Esophagus squamous epithelium (tissue), 5 donors: ENCODE results near the gene SLC25A36. TPM values are rescaled to one million over a fixed set of nuclear protein-coding genes. Genes with fewer than 3 reads are reported as not detected.

Experiments
- DNase-seq: peaks from one replicate; lab custom pipeline; 2025; lab: John Stamatoyannopoulos, UW
- H3K27ac ChIP-seq, 4 donors: fragments of 200-600 bp; sonication (generic); one replicate each; pipeline ENCODE4 v1.5.1; 2016 to 2019; ENCODE audit warnings: mild to moderate bottlenecking in 1 of 4
- H3K27me3 ChIP-seq, 4 donors: fragments of 200-600 bp; sonication (generic); 1 replicate in 3 of 4; 2 replicates in 1 of 4; pipeline versions ENCODE4 v1.5.1 to v1.6.0; 2017 to 2021; ENCODE audit warnings: antibody characterized with exemption in 1 of 4
- H3K36me3 ChIP-seq, 3 donors: fragments of 200-600 bp; sonication (generic); one replicate each; pipeline ENCODE4 v1.5.1; 2016 to 2019
- H3K4me1 ChIP-seq, 3 donors: fragments of 200-600 bp; sonication (generic); one replicate each; pipeline ENCODE4 v1.5.1; 2017 to 2019
- H3K4me3 ChIP-seq, 4 donors: fragments of 200-600 bp; sonication (generic); 1 replicate in 3 of 4; 2 replicates in 1 of 4; pipeline ENCODE4 v1.5.1; 2016 to 2019; ENCODE audit warnings: mild to moderate bottlenecking in 2 of 4, moderate library complexity in 1 of 4
- H3K9me3 ChIP-seq, 3 donors: fragments of 200-600 bp; sonication (generic); one replicate each; pipeline ENCODE4 v1.5.1; 2016 to 2019
- CTCF ChIP-seq, 6 experiments: fragments of 450-650 bp in 4 of 6; fragments of 200-600 bp in 2 of 6; sonication (generic) in 2 of 6; IDR thresholded peaks; one replicate each; pipeline ENCODE4 v1.5.1; 2016 to 2019; ENCODE audit warnings: antibody characterized with exemption in 6 of 6, mild to moderate bottlenecking in 4 of 6, moderate library complexity in 4 of 6
- POLR2A ChIP-seq, 4 donors: fragments of 450-650 bp; IDR thresholded peaks; one replicate each; pipeline ENCODE4 v1.6.1; 2017; ENCODE audit warnings: antibody characterized with exemption in 4 of 4, mild to moderate bottlenecking in 4 of 4, moderate library complexity in 3 of 4
- WGBS, 2 donors: methylation state at CpG; one replicate each; pipeline ENCODE4 v1.1.5; 2018; 5-methylcytosine and 5-hydroxymethylcytosine counted together
- intact Hi-C: fragments of 100-400 bp; cut with DNase I; formaldehyde crosslinking; loops from one replicate; pipeline ENCODE4 v1.15.0; 2022
- total RNA-seq, 4 donors: library from RNA; depleted of rRNA; stranded (reverse); fragments of >200 nt; gene quantifications; one replicate each; pipeline ENCODE4 v1.1.0, GENCODE V29; 2016
- donor health status: DM: yes; HTN: yes; CAD: no.

The SLC25A36 gene
- total RNA-seq, 4 donors from 2014 or later = 9.9 to 49.0 (median 22.1) TPM

DNA sequence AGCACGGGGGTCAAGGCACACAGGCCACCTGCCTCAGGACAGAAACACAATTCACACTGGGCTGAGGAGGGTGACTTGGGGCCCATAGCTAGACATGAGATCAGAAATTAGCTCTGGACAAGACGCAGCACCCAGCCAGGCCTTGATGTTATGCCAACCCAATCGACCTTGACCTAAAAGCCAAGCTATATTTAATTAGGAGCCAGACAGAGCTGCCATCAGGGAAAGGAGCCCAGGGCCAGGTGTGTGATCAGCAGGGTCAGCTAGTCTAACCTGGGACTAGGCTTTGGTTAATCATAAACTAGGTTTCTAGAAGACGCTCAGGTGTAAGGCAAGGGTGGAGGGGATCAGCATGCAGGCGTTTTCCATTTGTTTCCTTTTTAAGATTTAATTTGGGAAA, 23.9 kb upstream of the SLC25A36 start:
- peaks cover 0 to 34% (median 0%) of the 10 kb centered on the region in 4 donors for H3K27me3 ChIP-seq
- no peaks in the 10 kb centered on the region for H3K9me3 ChIP-seq
- WGBS, 2 donors = 68 to 79% methylated on average over 5 of the region's 5 CpGs
- intact Hi-C loops = no loop called here
- no peaks in the 10 kb centered on the region for H3K4me1 ChIP-seq
- H3K36me3 ChIP-seq = no peaks in the 10 kb centered on the region
- DNase-seq = no peak
- no peak overlapping the region for H3K4me3 ChIP-seq
- no peak overlapping the region for H3K27ac ChIP-seq
- TF ChIP-seq CTCF (IDR thresholded peaks at IDR 0.05) (no peak), POLR2A (IDR thresholded peaks at IDR 0.05) (no peak)

DNA sequence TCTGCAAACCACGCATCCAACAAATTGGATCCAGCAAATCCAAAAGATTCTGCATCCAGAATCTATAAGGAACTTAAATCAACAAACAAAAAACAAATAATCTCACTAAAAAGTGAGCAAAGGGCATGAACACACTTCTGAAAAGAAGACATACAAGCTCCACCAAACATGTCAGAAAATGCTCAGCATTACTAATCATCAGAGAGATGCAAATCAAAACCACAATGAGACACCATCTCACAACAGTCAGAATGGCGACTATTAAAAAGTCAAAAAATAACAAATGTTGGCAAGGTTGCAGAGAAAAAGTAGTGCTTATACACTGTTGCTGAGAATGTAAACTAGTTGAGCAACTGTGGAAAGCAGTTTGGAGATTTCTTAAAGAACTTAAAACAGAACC, 21.6 kb upstream of the SLC25A36 start:
- no peak for TF ChIP-seq CTCF (IDR thresholded peaks at IDR 0.05)
- TF ChIP-seq POLR2A (IDR thresholded peaks at IDR 0.05) = no peak
- Histone ChIP-seq H3K36me3 (no peaks in the 10 kb centered on the region), H3K4me3 (no peak overlapping the region), H3K9me3 (no peaks in the 10 kb centered on the region), H3K27me3 (peaks cover 0 to 26% (median 0%) of the 10 kb centered on the region in 4 donors), H3K27ac (no peak overlapping the region), H3K4me1 (no peaks in the 10 kb centered on the region)
- intact Hi-C loops = no loop called here
- 36 to 56% methylated on average over 2 of the region's 2 CpGs for WGBS, 2 donors
- DNase-seq = no peak

GRCh38 chr3:140922634-140923033, 19.0 kb upstream of the SLC25A36 start:
- TF ChIP-seq CTCF (IDR thresholded peaks at IDR 0.05) (peak in 2 of 6 experiments; percentile 7 to 16), POLR2A (IDR thresholded peaks at IDR 0.05) (no peak)
- DNase-seq = no peak
- no peaks in the 10 kb centered on the region for H3K9me3 ChIP-seq
- no peak overlapping the region for H3K27ac ChIP-seq
- intact Hi-C loops = no loop called here
- 25% methylated on average over 1 of the region's 1 CpG for WGBS, 2 donors
- H3K27me3 ChIP-seq = peaks cover 0 to 15% (median 0%) of the 10 kb centered on the region in 4 donors
- H3K4me1 ChIP-seq = no peaks in the 10 kb centered on the region
- H3K4me3 ChIP-seq = no peak overlapping the region
- no peaks in the 10 kb centered on the region for H3K36me3 ChIP-seq

GRCh38 chr3:140924097-140924873, 17.4 kb upstream of the SLC25A36 start:
- Histone ChIP-seq H3K27ac (no peak overlapping the region), H3K4me3 (no peak overlapping the region), H3K9me3 (no peaks in the 10 kb centered on the region), H3K4me1 (no peaks in the 10 kb centered on the region), H3K27me3 (peaks cover 0 to 22% (median 0%) of the 10 kb centered on the region in 4 donors), H3K36me3 (no peaks in the 10 kb centered on the region)
- no peak for TF ChIP-seq POLR2A (IDR thresholded peaks at IDR 0.05)
- TF ChIP-seq CTCF (IDR thresholded peaks at IDR 0.05) = no peak
- WGBS, 2 donors = 60 to 76% methylated on average over 6 of the region's 6 CpGs
- intact Hi-C loops = no loop called here
- DNase-seq = no peak

DNA sequence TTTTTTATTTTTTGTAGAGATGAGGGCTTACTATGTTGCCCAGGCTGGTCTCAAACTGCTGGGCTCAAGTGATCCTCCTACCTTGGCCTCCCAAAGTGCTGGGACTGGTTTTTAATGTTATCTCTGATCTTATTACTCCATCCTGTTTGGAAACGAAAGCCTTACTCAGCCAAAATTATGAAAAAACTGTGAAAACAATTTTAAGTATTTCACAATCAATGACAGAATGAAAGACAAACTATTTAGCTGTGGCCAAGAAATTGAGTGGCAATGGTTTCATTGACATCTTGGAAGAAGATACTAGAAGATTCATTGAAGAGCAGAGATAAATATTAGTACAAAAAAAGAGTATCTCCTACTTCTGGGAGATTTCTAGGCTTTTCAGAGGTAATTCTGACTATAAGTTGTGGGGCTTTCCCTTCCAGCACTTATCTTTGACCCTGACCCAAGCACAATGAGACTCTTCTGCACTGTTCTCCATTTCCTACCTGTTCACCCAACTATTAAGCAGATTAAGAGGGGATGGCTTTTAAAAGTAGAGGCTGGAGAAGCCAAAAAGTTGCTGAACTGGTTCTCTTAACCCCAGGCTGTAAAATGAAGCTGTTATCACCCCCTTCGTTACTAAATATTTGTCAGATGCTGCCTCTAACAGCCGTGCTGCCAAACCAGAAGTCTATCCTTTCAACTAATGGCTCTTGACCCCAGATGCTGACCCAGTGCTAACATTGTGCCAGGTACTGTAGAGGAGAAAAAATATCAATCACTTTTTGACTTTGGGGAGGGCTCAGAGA, 14.2 kb upstream of the SLC25A36 start:
- Histone ChIP-seq H3K9me3 (no peaks in the 10 kb centered on the region), H3K36me3 (no peaks in the 10 kb centered on the region), H3K4me3 (no peak overlapping the region), H3K27ac (no peak overlapping the region), H3K27me3 (peaks cover 0 to 45% (median 0%) of the 10 kb centered on the region in 4 donors), H3K4me1 (no peaks in the 10 kb centered on the region)
- no peak for DNase-seq
- 34 to 36% methylated on average over 3 of the region's 3 CpGs for WGBS, 2 donors
- TF ChIP-seq POLR2A (IDR thresholded peaks at IDR 0.05) = no peak
- TF ChIP-seq CTCF (IDR thresholded peaks at IDR 0.05) = no peak
- intact Hi-C loops = no loop called here
